AML-193 (cell line): ENCODE data around the gene S100A4.
"Not testable (repeated sequence)": the region's sequence is repeated elsewhere in the genome, so short reads cannot be mapped to it uniquely, and the experiment has no call there.

Source experiments
- DNase-seq, 2 experiments: peaks; one replicate each; lab custom pipeline; 2025; lab: John Stamatoyannopoulos, UW

The S100A4 gene

GRCh38 chr1:153567621-153568366 is 22.2 kb upstream of the S100A4 start:
- DNase-seq, result no peak

GRCh38 chr1:153566414-153567371 is 21.1 kb upstream of the S100A4 start:
- peak; percentile 75 to 80 for DNase-seq

GRCh38 chr1:153565529-153566374 is 20.1 kb upstream of the S100A4 start, which contains the start of gene S100A2:
Gene S100A2, minus strand, starts transcription at chr1:153565844. Its CDS starts 1,967 bp downstream, at chr1:153563877.
- DNase-seq, result peak; percentile 28 to 37

GRCh38 chr1:153563991-153564390 is 18.4 kb upstream of the S100A4 start:
- no peak for DNase-seq

- DNase-seq, result no peak
These were observed 17.9 kb upstream of the S100A4 start for GRCh38 chr1:153563483-153563901.

- DNase-seq, result not testable (repeated sequence)
These were observed 16.4 kb upstream of the S100A4 start for GRCh38 chr1:153562021-153562420.

GRCh38 chr1:153561466-153561985 is 15.9 kb upstream of the S100A4 start:
- no peak for DNase-seq

- no peak for DNase-seq
These were observed 15.3 kb upstream of the S100A4 start for GRCh38 chr1:153560771-153561465.

- DNase-seq, result no peak
These were observed 14.6 kb upstream of the S100A4 start for GRCh38 chr1:153560241-153560640.

GRCh38 chr1:153557877-153558276 is 12.3 kb upstream of the S100A4 start:
- DNase-seq, result no peak

GRCh38 chr1:153556348-153556747 is 10.7 kb upstream of the S100A4 start:
- peak; percentile 23 to 35 for DNase-seq

GRCh38 chr1:153553830-153554541 is 8.4 kb upstream of the S100A4 start:
- DNase-seq, result peak; percentile 15 to 19

GRCh38 chr1:153553096-153553495 is 7.5 kb upstream of the S100A4 start:
- no peak for DNase-seq

- DNase-seq, result no peak
These were observed 6.7 kb upstream of the S100A4 start for GRCh38 chr1:153552335-153552734.

- peak; percentile 65 to 72 for DNase-seq
These were observed 5.4 kb upstream of the S100A4 start for GRCh38 chr1:153550827-153551500.

- no peak for DNase-seq
These were observed 4.8 kb upstream of the S100A4 start for GRCh38 chr1:153550398-153550758.

GRCh38 chr1:153549741-153550397 is 4.3 kb upstream of the S100A4 start:
- no peak for DNase-seq

GRCh38 chr1:153548722-153549688 is 3.4 kb upstream of the S100A4 start, which contains the start of gene S100A3:
Gene S100A3, minus strand, starts transcription at chr1:153549258. Its CDS starts 773 bp downstream, at chr1:153548485.
- DNase-seq, result no peak
